Osteoblast (primary cell): ENCODE results near the gene ELAVL4. TPM values are rescaled to one million over a fixed set of nuclear protein-coding genes. Genes with fewer than 3 reads are reported as not detected.

Experiments
- DNase-seq: peaks from one replicate; pipeline ENCODE4 v3.0.0; 2011; ENCODE audit warnings: low spot score, mixed read lengths; ENCODE audit not compliant: insufficient read length; ENCODE audit errors: missing footprints
- H2AFZ ChIP-seq: 2 replicates; pipeline ENCODE4 v1.6.0; 2011; ENCODE audit warnings: mild to moderate bottlenecking, low read length
- H3K27ac ChIP-seq: 2 replicates; pipeline ENCODE4 v1.5.1; 2011; ENCODE audit warnings: mild to moderate bottlenecking, low read depth, low read length, moderate library complexity
- H3K27me3 ChIP-seq: 2 replicates; pipeline ENCODE4 v1.6.0; 2012; ENCODE audit warnings: mild to moderate bottlenecking, control low read depth, inconsistent platforms, low read length, moderate library complexity; ENCODE audit not compliant: insufficient read depth
- H3K36me3 ChIP-seq: 2 replicates; pipeline ENCODE4 v1.5.1; 2011; ENCODE audit warnings: mild to moderate bottlenecking, low read length, control low read depth, moderate library complexity; ENCODE audit not compliant: insufficient read depth
- H3K4me1 ChIP-seq: 2 replicates; pipeline ENCODE4 v1.5.1; 2011; ENCODE audit warnings: mild to moderate bottlenecking, low read length, control low read depth, moderate library complexity; ENCODE audit not compliant: insufficient read depth
- H3K4me2 ChIP-seq: 2 replicates; pipeline ENCODE4 v1.6.0; 2011; ENCODE audit warnings: mild to moderate bottlenecking, low read length; ENCODE audit not compliant: insufficient read depth
- H3K4me3 ChIP-seq: fragments of 200-600 bp; sonication (generic); 3 replicates; pipeline ENCODE4 v1.5.1; 2012; ENCODE audit warnings: mild to moderate bottlenecking, low read length, inconsistent platforms; ENCODE audit not compliant: insufficient read depth
- H3K79me2 ChIP-seq: 2 replicates; pipeline ENCODE4 v1.6.0; 2012; ENCODE audit warnings: mild to moderate bottlenecking, low read length, control low read depth, inconsistent platforms; ENCODE audit not compliant: insufficient read depth
- H3K9me3 ChIP-seq: 2 replicates; pipeline ENCODE4 v1.5.1; 2011; ENCODE audit warnings: low read depth, low read length, control low read depth
- H4K20me1 ChIP-seq: 2 replicates; pipeline ENCODE4 v1.6.0; 2012; ENCODE audit warnings: mild to moderate bottlenecking, low read length, control low read depth; ENCODE audit not compliant: insufficient read depth
- CTCF ChIP-seq: IDR thresholded peaks from 2 replicates; pipeline ENCODE4 v1.5.1; 2011; ENCODE audit warnings: mild to moderate bottlenecking, low read depth, low read length, moderate library complexity; ENCODE audit errors: extremely low read depth
- total RNA-seq: library from RNA; depleted of rRNA; stranded (reverse); fragments of >200 nt; gene quantifications from 2 replicates; pipeline ENCODE4 v1.2.3, GENCODE V29; 2012

The ELAVL4 gene
- total RNA-seq, 1 donor, result not detected

DNA sequence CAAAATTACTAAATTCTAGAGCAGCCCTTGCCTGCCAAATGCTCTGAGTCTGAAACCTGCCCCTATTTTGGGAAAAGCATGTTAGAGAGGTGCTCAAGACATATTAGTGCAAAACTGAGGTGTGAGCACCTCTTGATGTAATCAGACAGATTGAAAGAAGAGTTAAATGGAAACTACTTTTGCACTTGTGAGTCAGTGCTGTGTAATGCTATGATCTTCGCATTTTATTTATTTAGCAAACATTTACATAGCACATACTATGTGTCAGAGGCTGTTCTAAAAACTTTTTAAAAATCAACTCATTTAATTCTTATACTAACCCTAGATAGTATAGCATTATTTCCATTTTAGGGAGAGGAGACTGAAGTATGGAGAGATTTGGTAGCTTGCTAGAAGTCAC is 138.1 kb downstream of the ELAVL4 start:
- no peak for TF ChIP-seq CTCF
- H4K20me1 ChIP-seq, result no peaks in the 10 kb centered on the region
- H3K36me3 ChIP-seq, result no peaks in the 10 kb centered on the region
- H3K27me3 ChIP-seq, result no peaks in the 10 kb centered on the region
- H3K27ac ChIP-seq, result no peak overlapping the region
- H3K79me2 ChIP-seq, result no peaks in the 10 kb centered on the region
- no peak for DNase-seq
- H3K9me3 ChIP-seq, result no peaks in the 10 kb centered on the region
- no peak overlapping the region for H2AFZ ChIP-seq
- H3K4me2 ChIP-seq, result no peak overlapping the region
- no peak overlapping the region for H3K4me3 ChIP-seq
- H3K4me1 ChIP-seq, result no peaks in the 10 kb centered on the region

DNA sequence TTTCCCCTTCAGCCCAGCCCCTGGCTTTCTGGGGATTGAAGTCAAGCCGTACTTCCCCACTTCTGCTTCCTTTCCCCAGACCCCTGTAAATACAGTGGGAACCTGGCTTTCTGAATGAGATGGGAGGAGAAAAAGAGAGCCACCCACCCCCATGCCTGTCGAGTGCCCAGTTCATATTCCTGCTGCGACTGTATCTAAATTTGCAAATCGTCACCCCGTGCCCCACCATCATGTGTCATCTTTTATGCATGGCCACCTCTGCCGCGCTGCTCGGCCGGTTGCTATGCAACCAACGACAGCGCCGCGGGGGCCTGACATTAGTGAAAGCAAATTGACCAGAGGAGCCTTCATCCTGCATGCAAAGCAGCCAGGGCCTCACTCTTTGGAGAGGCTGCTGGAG is 143.0 kb downstream of the ELAVL4 start:
- H3K4me1 ChIP-seq, result no peaks in the 10 kb centered on the region
- H3K4me3 ChIP-seq, result no peak overlapping the region
- no peak for TF ChIP-seq CTCF
- no peaks in the 10 kb centered on the region for H3K36me3 ChIP-seq
- no peaks in the 10 kb centered on the region for H3K79me2 ChIP-seq
- no peaks in the 10 kb centered on the region for H3K9me3 ChIP-seq
- H3K27me3 ChIP-seq, result no peaks in the 10 kb centered on the region
- no peak overlapping the region for H3K27ac ChIP-seq
- H3K4me2 ChIP-seq, result no peak overlapping the region
- no peak for DNase-seq
- H4K20me1 ChIP-seq, result no peaks in the 10 kb centered on the region
- H2AFZ ChIP-seq, result no peak overlapping the region

- no peak overlapping the region for H3K27ac ChIP-seq
- H3K9me3 ChIP-seq, result no peaks in the 10 kb centered on the region
- H4K20me1 ChIP-seq, result no peaks in the 10 kb centered on the region
- H3K36me3 ChIP-seq, result no peaks in the 10 kb centered on the region
- no peaks in the 10 kb centered on the region for H3K79me2 ChIP-seq
- no peaks in the 10 kb centered on the region for H3K27me3 ChIP-seq
- H2AFZ ChIP-seq, result no peak overlapping the region
- DNase-seq, result no peak
- H3K4me1 ChIP-seq, result no peaks in the 10 kb centered on the region
- no peak overlapping the region for H3K4me2 ChIP-seq
- H3K4me3 ChIP-seq, result no peak overlapping the region
- no peak for TF ChIP-seq CTCF
Measured at GRCh38 chr1:50252196-50252595, 143.5 kb downstream of the ELAVL4 start.

Other genes with a start within 250 kb of the ELAVL4 start
- gene AGBL4, start 85.0 kb upstream of the ELAVL4 start, total RNA-seq, result not detected in 2 replicates